ENCODE results near the gene PANK3.
"Not testable (repeated sequence)": the region's sequence is repeated elsewhere in the genome, so short reads cannot be mapped to it uniquely, and the experiment has no call there.

Gene PANK3

DNA sequence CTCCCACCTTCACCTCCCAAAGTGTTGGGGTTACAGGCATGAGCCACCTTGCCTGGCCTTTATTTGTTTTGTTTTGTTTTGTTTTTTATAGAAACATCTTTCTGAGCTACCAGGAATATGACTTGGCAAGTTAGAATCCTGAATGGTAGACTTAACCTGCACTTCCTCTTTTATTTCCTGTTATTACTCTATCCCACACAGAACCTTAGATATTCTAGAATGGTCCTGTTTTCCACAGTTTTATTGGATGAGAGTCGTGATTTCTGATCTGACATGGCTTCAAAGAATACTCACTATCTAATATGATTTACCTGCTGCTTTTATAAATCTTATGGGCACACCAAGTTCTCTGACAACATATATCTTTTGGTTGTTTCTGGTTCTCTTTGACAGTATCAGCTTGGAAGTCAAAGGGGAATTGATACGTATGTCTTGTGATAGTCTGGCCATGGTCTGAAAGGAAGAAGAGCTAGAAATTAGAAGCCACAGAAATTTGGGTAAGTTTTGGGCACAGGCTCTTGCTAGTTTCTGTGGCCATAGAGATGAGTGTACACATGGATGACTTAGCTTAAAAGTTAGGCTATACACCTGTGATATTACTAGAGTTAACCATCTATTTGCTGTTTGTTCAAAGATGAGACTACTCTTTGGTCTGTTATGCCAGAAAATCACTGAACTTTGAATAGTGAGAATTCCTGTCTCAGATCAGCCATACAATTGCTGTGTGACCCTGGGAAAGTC is 4.7 kb upstream of the PANK3 start:
- Histone ChIP-seq H3K27me3 (ENCODE audit: insufficient read depth, low read depth, severe bottlenecking) (no peaks in the 10 kb centered on the region), H3K27ac (no peak overlapping the region), H3K36me3 (peaks cover 2% of the 10 kb centered on the region; the same call in 1 of the 2 replicates), H3K4me3 (ENCODE audit: low read depth, low read length) (no peak overlapping the region), H3K9me3 (ENCODE audit: severe bottlenecking) (no peaks in the 10 kb centered on the region)
- DNase-seq, result no peak
- TF ChIP-seq CTCF (IDR thresholded peaks at IDR 0.05; ENCODE audit: low read depth, low read length), result no peak

- H3K4me3 ChIP-seq (ENCODE audit: low read depth, low read length); H3K9me3 ChIP-seq (ENCODE audit: severe bottlenecking); H3K27me3 ChIP-seq (ENCODE audit: insufficient read depth, low read depth, severe bottlenecking); DNase-seq; H3K27ac ChIP-seq: not testable (repeated sequence)
- peaks cover 11% of the 10 kb centered on the region for H3K36me3 ChIP-seq
Observed at GRCh38 chr5:168580814-168581469, 1.8 kb upstream of the PANK3 start.

DNA sequence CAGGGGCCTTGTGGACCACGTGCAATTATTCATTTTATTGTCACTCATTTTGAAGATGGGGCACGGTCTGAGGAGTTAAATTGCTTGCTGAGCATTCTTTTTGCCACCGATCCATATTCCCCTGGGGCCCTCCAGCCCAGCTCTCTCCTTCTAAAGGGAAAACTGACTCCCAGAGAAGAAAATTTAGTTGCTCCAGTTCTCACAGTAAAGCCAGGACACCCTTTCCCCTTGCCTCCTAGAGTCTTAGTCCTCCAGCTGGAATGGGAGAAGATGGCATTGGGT is 1.0 kb upstream of the PANK3 start:
- Histone ChIP-seq H3K4me3 (ENCODE audit: low read depth, low read length) (peak overlapping the region; percentile 47), H3K9me3 (ENCODE audit: severe bottlenecking) (no peaks in the 10 kb centered on the region), H3K27me3 (ENCODE audit: insufficient read depth, low read depth, severe bottlenecking) (no peaks in the 10 kb centered on the region), H3K27ac (peak overlapping the region; percentile 75), H3K36me3 (peaks cover 11% of the 10 kb centered on the region)
- TF ChIP-seq CTCF (IDR thresholded peaks at IDR 0.05; ENCODE audit: low read depth, low read length), result no peak
- DNase-seq, result no peak

DNA sequence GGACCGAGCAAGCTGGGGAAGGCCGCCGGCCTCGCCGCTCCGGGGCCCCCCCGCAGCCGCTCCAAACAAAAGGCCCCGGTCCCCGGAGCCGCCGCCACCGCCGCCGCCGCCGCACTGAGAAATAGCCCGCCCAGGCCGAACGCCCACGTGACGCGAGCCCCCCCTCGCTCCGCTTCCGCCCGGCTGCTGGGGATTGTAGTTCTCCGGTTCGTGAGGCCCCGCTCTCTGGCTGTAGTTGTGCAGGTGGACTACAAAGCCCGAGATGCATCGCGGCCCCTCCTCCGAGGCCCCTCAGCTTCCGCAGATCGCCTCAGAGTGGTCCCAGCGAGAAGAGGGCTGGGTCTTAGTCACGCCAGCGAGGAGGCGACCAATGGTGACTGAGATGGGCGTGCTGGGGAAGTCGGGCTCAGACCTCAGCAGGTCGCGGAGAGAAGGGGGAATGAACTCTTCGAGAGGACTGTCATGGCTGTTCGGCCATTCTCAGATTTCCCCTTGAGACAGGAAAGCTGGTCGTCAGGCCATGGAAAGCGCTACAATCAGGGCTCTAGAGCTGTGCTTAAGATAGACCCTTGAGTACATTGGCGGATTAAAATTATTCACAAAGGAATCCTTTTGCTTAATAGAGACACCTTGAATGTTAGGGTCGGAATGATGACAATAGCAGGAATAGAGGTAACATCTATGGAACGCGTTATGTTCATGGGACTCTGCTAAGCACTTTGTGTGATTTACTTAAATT is 489 bp upstream of the PANK3 start:
- no peaks in the 10 kb centered on the region for H3K27me3 ChIP-seq (ENCODE audit: insufficient read depth, low read depth, severe bottlenecking)
- DNase-seq, result peak; percentile 99
- H3K36me3 ChIP-seq, result peaks cover 15% of the 10 kb centered on the region
- peak overlapping the region; percentile 91 for H3K27ac ChIP-seq
- TF ChIP-seq CTCF (IDR thresholded peaks at IDR 0.05; ENCODE audit: low read depth, low read length), result no peak
- H3K9me3 ChIP-seq (ENCODE audit: severe bottlenecking), result no peaks in the 10 kb centered on the region
- H3K4me3 ChIP-seq (ENCODE audit: low read depth, low read length), result peak overlapping the region; percentile 99

DNA sequence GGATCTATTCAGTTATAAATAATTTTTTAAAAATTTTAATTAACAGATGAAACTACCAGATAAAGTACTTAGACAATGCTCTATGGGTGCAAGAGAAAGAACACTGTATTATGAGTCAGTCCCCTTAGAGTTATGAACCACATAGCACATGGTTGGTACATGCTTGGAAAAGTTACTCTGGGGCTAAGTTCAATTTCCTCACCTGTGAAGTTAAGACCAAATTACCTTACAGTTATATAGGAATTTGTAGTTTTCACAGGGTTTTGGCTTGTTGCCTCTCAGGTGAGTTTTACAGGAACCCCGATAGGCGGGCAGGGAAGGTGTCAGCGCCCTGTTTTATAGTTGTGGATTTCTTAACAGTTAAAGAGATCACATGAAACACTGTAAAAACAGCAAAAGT is 1.2 kb downstream of the PANK3 start:
- Histone ChIP-seq H3K9me3 (ENCODE audit: severe bottlenecking) (peaks cover 2% of the 10 kb centered on the region), H3K36me3 (peaks cover 20% of the 10 kb centered on the region), H3K27me3 (ENCODE audit: insufficient read depth, low read depth, severe bottlenecking) (no peaks in the 10 kb centered on the region), H3K27ac (no peak overlapping the region), H3K4me3 (ENCODE audit: low read depth, low read length) (peak overlapping the region; percentile 99)
- no peak for DNase-seq
- no peak for TF ChIP-seq CTCF (IDR thresholded peaks at IDR 0.05; ENCODE audit: low read depth, low read length)
